Testis (tissue), 3 donors: Measurements from ENCODE around the gene CFAP77. TPM values are rescaled to one million over a fixed set of nuclear protein-coding genes. Genes with fewer than 3 reads are reported as not detected.
A peak's percentile ranks its signal among the peaks of the same experiment; 100 is the strongest.

ENCODE experiments used
- DNase-seq: peaks from one replicate; pipeline ENCODE4 v3.0.0-alpha.2; 2019
- H3K27ac ChIP-seq, 2 donors: fragments of 200-600 bp; sonication (generic); one replicate each; pipeline ENCODE4 v1.5.1; 2019
- H3K27me3 ChIP-seq: fragments of 200-600 bp; sonication (generic); one replicate; pipeline ENCODE4 v1.5.1; 2019
- H3K36me3 ChIP-seq: fragments of 200-600 bp; sonication (generic); one replicate; pipeline ENCODE4 v1.5.1; 2017; ENCODE audit warnings: low read depth; ENCODE audit errors: missing control alignments
- H3K4me1 ChIP-seq: fragments of 200-600 bp; sonication (generic); one replicate; pipeline ENCODE4 v1.5.1; 2019
- H3K4me3 ChIP-seq, 2 donors: fragments of 200-600 bp; sonication (generic); one replicate each; pipeline ENCODE4 v1.5.1; 2017 to 2019
- H3K9me3 ChIP-seq: fragments of 200-600 bp; sonication (generic); one replicate; pipeline ENCODE4 v1.5.1; 2017
- POLR2A ChIP-seq: fragments of 450-650 bp; IDR thresholded peaks from one replicate; pipeline ENCODE4 v1.6.1; 2017; ENCODE audit warnings: antibody characterized with exemption, mild to moderate bottlenecking, moderate library complexity
- WGBS, 2 donors: methylation state at CpG; one replicate each; pipeline ENCODE4 v1.1.5; 2018; 5-methylcytosine and 5-hydroxymethylcytosine counted together
- intact Hi-C: fragments of 100-400 bp; cut with DNase I; formaldehyde crosslinking; loops from one replicate; pipeline ENCODE4 v1.15.1; 2023; ENCODE audit warnings: low total_unique reads
- polyA plus RNA-seq: library from polyadenylated mRNA; stranded (reverse); fragments of 350-450 nt; fragmentation: Illumina TruSeq; extraction: RNeasy Lipid Tissue Mini Kit (QIAGEN cat#74804); gene quantifications from one replicate; pipeline ENCODE4 v1.2.3, GENCODE V29; 2014; ENCODE audit warnings: low read depth, low replicate concordance; ENCODE audit not compliant: insufficient read depth
- total RNA-seq, 2 donors: library from RNA; depleted of rRNA; stranded (reverse); fragments of >200 nt; gene quantifications; one replicate each; pipeline ENCODE4 v1.2.3, GENCODE V29; 2016
- TF ChIP-seq, protein P1 (sequence below), 3 experiments: fragments of 450-650 bp in 2 of 3; fragments of 200-600 bp in 1 of 3; sonication (generic) in 1 of 3; IDR thresholded peaks; one replicate each; pipeline ENCODE4 v1.5.1; 2016 to 2019; ENCODE audit warnings: antibody characterized with exemption in 3 of 3, mild to moderate bottlenecking in 2 of 3, moderate library complexity in 1 of 3

Gene CFAP77
- total and polyA plus RNA-seq, 3 donors from 2014 or later, result 13.6 to 36.2 (median 20.9) TPM

- TF ChIP-seq, protein P1, sequence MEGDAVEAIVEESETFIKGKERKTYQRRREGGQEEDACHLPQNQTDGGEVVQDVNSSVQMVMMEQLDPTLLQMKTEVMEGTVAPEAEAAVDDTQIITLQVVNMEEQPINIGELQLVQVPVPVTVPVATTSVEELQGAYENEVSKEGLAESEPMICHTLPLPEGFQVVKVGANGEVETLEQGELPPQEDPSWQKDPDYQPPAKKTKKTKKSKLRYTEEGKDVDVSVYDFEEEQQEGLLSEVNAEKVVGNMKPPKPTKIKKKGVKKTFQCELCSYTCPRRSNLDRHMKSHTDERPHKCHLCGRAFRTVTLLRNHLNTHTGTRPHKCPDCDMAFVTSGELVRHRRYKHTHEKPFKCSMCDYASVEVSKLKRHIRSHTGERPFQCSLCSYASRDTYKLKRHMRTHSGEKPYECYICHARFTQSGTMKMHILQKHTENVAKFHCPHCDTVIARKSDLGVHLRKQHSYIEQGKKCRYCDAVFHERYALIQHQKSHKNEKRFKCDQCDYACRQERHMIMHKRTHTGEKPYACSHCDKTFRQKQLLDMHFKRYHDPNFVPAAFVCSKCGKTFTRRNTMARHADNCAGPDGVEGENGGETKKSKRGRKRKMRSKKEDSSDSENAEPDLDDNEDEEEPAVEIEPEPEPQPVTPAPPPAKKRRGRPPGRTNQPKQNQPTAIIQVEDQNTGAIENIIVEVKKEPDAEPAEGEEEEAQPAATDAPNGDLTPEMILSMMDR (IDR thresholded peaks at IDR 0.05), result no peak
- TF ChIP-seq POLR2A, result no peak
- H3K27ac ChIP-seq, result no peak overlapping the region
- no peaks in the 10 kb centered on the region for H3K4me1 ChIP-seq
- DNase-seq, result no peak
- no peak overlapping the region for H3K4me3 ChIP-seq
- no peaks in the 10 kb centered on the region for H3K36me3 ChIP-seq
- no peaks in the 10 kb centered on the region for H3K27me3 ChIP-seq
- H3K9me3 ChIP-seq, result no peaks in the 10 kb centered on the region
- intact Hi-C loops, result loop anchor here (5.0 kb wide), 1 partner anchor 65 kb away; no protein-coding TSS in a partner anchor
- 60 to 61% methylated on average over 9 of the region's 9 CpGs for WGBS, 2 donors
Measured at GRCh38 chr9:132506977-132507669, 97.1 kb downstream of the CFAP77 start.

GRCh38 chr9:132507670-132508469 is 97.9 kb downstream of the CFAP77 start:
- no peaks in the 10 kb centered on the region for H3K9me3 ChIP-seq
- WGBS, 2 donors, result 37 to 43% methylated on average over 24 of the region's 24 CpGs
- intact Hi-C loops, result loop anchor here (5.0 kb wide), 1 partner anchor 64 kb away; no protein-coding TSS in a partner anchor
- no peaks in the 10 kb centered on the region for H3K36me3 ChIP-seq
- no peaks in the 10 kb centered on the region for H3K27me3 ChIP-seq
- TF ChIP-seq, protein P1 (IDR thresholded peaks at IDR 0.05), result peak; percentile 72 to 79 (median 77)
- no peak for TF ChIP-seq POLR2A
- H3K27ac ChIP-seq, result no peak overlapping the region
- H3K4me1 ChIP-seq, result no peaks in the 10 kb centered on the region
- no peak overlapping the region for H3K4me3 ChIP-seq
- peak; percentile 87 for DNase-seq

GRCh38 chr9:132509928-132510874 is 100.2 kb downstream of the CFAP77 start:
- WGBS, 2 donors, result 39 to 47% methylated on average over 20 to 40 of the region's 40 CpGs
- Histone ChIP-seq H3K27me3 (no peaks in the 10 kb centered on the region), H3K4me1 (no peaks in the 10 kb centered on the region)

More at GRCh38 chr9:132509928-132510874, 100.2 kb downstream of the CFAP77 start:
- intact Hi-C loops, result loop anchor here (5.0 kb wide), 1 partner anchor 62 kb away; no protein-coding TSS in a partner anchor
- H3K27ac ChIP-seq, result peak overlapping the region in 1 of 2 donors; percentile 12
- no peaks in the 10 kb centered on the region for H3K36me3 ChIP-seq
- TF ChIP-seq, protein P1 (IDR thresholded peaks at IDR 0.05), result no peak
- no peak for TF ChIP-seq POLR2A
- H3K9me3 ChIP-seq, result no peaks in the 10 kb centered on the region
- peak; percentile 35 for DNase-seq
- H3K4me3 ChIP-seq, result no peak overlapping the region
